HG03378 (cell line): ENCODE data around the gene FZR1.

Experiments
- ATAC-seq: cut with Tn5 transposase; IDR thresholded peaks from one replicate; pipeline ENCODE4 v1.9.1; 2021; ENCODE audit warnings: mild to moderate bottlenecking, moderate library complexity; ENCODE audit not compliant: unreplicated experiment

FZR1 gene

GRCh38 chr19:3586707-3587346 lies 80.7 kb downstream of the FZR1 start:
- ATAC-seq: no peak
